Cortex of kidney (tissue), 1 donor: ENCODE data around the gene CNTN5.

Experiments
- DNase-seq: peaks from one replicate; lab custom pipeline; 2025; lab: John Stamatoyannopoulos, UW

The CNTN5 gene

DNA sequence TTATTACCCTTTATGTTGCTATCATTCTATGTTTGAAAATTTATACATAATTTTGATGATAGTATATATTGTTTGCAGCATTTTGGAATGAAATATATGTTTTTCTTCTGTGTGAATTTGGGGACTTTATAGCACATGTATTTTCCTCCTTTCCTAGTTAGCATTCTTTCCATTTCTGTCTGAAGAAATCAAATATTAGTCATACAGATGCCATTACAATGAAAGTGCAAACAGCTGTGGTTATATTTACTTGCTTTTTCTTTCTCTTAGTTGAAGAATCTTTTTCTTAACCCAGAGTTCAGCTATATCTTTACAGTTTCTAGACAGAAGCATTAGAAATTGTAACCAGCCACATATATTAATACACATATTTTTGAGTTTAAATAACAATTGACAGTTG is 913.3 kb downstream of the CNTN5 start:
- DNase-seq = no peak

DNA sequence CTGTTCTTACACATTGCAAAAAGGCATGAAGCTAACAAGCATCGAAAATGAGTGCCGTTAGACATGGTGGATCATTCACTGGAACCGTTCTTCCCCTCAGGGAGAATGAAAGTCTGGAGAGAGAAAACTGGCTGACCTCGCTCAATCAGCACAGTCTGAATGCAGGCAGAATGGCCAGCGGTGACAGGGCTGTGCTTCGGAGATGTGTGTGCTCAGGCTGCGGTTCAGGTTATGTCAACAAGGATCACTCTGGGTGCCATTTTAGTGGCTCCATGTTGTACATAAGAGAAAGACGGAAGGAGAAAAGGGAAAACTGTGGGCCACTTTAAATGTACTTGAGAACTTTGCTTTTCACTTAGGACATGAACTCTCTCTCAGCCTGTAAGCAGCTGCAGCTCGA is 916.6 kb downstream of the CNTN5 start:
- no peak for DNase-seq

DNA sequence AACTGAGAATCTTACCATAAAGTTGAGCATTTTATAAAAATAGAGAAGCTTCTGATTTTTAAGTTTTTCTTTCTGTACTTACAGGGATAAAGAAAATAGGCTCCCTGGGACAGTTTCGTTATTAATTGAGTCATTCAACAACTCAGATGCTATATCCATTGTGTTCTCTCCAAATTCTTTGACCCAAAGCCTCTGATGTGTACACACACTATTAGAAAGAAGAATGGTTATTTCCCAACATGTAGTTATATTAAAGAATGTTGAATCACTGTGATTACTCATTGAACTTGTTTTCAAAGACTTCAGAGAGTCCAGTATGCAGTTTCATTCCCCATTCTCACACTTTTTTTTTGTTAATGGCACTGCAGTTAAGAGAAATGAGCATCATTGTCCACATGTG is 932.1 kb downstream of the CNTN5 start:
- DNase-seq = no peak

DNA sequence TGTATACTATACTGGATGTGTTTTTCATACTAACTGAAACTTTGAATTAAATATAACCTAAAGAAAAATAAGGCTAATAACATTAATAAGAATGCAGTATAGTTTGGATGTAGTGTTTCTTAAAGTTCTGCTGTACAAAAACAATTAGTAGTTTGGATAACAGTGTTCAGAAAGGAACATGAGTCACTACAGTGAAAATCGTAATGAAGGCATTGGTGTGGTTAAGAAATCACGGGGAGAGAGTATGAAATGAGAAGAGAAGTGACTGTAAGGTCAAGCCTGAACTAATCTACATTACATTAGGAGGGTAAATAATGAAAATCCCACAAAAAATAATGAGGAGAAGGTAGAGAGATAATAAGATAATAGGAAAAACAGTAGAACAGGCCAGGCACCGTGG is 939.8 kb downstream of the CNTN5 start:
- no peak for DNase-seq

DNA sequence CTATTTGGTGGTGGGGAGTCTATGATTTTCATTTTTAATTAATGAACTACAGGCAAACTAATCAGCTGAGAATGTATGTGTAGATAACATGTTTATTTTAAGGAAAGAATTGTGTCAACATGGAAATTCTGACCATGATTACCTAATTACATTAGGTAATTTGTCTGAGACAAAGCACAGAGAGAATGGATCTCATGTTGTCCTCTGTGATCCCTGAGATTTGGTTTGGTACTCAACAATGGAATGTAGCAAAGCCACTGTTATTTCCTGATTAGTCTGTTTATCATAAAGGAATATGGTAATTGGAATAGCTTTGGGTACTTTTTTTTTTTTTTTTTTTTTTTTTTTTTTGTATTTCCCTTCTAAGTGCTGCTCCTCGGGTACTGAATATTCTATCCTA is 947.6 kb downstream of the CNTN5 start:
- DNase-seq = no peak

DNA sequence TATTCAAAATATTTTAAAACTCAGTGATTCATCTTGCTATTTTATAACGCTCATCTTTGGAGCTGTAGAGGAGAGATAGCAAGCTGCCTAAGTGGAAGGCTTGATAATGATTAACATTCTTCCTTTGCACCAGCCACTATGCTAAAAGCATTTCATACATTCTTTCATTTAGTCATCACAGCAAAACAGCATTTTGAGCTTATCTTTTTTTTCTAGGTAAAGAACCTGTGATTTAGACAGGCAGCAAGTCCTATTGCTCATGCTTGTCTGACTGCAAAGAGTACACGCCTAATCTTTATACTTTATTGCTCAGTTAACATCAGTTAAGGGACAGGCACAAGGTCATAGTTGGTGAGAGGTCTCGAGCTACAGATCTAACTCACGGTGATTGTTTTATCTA is 953.2 kb downstream of the CNTN5 start:
- no peak for DNase-seq

DNA sequence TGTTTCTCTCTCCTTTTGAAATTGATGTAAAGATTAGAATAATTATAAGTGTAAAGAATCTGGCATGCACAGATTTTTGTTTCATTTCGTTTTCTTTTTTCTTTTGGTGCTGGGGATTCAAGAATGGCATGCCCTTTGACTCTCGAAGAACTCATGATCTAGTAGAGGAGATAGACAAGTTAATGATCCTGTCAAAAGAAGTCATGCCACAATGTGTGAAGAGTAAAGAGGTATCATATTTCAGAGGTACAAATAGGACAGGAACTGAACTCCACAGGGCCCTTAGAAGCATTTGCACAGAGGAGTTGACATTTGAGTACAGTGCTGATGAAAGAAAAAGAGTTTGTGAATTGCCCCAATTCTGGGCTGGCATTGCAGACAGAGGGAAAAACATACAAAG is 958.3 kb downstream of the CNTN5 start:
- DNase-seq = no peak

DNA sequence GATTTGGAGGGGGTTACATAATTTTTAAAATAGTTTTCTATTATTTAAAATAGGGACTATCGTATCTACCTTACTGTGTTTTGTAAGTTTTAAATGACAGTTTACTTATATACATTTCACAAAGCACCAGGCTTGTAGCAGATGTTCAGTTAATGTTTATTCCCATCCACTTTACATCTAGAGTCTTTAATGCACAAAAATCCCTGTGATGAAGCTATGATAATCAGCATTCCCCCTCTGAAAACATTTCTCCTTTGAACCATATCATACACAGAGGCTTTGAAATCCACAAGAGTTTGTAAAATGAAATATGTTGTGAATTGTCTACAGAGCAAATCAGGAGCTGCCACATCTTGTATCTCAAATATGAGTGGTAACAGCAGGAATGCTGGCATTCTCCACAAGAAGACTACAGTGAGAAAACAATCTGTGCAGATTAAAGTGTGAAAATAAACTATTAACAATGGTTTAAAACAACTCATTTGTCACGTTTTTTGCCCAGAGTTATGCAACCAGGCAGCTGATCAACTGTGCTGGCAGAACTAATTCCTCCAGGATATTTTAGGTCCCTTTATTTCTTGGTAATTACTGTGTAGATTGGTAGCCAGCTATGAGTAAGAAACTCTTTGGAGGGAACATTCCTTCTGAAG is 967.2 kb downstream of the CNTN5 start:
- no peak for DNase-seq

DNA sequence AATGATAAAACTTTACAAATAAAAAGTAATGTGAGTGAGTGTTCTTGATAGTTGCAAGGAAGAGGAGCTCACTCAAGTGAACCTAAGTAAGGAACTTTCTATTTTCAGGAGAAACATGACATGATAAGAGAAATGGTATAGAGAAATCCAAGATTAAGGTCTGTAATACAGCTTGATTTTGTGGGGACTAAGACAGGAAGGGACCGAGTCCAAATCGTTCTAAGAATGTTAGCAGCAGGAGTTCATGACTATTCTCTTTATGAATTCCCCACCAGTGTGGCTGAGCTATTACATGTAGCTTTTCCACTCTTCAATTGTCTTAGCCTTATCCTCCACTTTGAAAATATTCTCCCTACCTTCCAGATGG is 967.7 kb downstream of the CNTN5 start:
- no peak for DNase-seq

DNA sequence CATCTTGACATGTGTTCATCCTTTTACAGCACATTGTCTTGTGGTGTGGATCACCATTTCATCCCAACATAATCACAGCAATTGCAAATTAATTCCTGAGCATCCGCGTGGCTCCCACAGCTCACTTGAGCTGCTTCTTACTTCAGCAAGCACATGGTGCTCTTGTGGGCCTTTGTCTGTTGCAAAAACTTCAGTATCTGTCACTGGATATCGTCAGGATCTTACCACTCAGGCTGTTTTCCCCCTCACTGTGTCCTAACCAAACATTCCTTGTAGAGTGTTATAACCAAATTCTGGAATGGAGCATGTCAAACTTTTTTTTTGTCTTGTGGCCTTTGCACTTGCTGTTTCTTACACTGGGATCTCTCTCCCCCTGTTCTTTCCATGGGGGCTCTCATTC is 983.2 kb downstream of the CNTN5 start:
- DNase-seq = no peak

DNA sequence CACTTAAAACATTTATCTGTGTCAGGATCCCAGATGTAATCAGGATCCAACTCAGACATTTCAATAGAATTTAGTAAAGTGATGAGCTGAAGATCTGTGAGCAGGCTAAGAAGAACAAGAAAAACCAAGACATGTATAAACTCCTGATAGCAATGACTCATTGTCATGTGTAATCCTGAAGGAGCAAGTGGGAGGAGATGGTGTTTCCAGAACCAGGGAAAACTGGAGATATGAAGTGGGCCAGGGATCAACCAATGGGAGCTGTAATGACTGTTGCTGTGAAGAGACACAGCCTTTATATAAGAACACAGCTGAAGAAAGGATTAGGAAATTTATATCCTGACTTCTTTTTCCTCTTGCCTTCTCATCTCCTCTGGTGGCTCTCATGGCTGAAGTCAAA is 983.8 kb downstream of the CNTN5 start:
- DNase-seq = no peak

GRCh38 chr11:100008417-100008816 is 987.7 kb downstream of the CNTN5 start:
- DNase-seq = no peak

GRCh38 chr11:100009728-100010127 is 989.0 kb downstream of the CNTN5 start:
- no peak for DNase-seq

DNA sequence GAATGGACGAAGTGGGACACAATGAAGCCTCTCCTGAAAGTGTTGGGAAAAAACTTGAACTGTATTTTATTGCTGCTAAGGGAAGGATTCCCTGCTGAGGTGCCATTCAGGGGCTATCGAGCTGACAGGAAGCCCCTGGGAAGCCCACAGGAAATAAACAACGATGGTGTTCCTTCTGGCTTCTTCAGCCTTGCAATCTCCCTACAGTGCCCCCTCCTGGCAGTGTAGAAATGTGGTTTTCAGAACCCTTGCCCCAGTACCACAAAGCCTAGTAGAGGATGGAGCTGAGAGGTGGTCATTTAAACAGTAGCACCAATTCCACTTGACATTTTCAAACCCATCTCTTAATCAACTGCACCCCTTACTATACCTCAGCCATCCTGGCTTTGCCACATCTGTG is 989.6 kb downstream of the CNTN5 start:
- DNase-seq = no peak

- DNase-seq = no peak
These were observed 990.9 kb downstream of the CNTN5 start for GRCh38 chr11:100011697-100012096.

DNA sequence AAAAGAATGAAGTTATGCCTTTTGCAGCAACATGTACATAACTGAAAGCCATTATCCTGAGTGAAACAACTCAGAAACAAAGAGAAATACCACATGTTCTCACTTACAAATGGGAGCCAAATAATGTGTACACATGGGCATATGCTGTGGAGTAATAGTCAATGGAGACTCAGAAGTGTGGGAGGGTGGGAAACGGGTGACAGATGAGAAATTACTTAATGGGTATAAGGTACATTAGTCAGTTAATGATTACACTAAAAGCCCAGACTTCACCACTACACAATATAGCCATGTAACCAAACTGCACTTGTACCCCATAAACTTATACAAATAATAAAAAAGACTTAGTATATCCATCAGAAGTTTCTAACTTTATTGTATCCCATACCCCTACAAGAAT is 992.3 kb downstream of the CNTN5 start:
- no peak for DNase-seq

- DNase-seq = no peak
These were observed 1011.2 kb downstream of the CNTN5 start for GRCh38 chr11:100031973-100032372.

DNA sequence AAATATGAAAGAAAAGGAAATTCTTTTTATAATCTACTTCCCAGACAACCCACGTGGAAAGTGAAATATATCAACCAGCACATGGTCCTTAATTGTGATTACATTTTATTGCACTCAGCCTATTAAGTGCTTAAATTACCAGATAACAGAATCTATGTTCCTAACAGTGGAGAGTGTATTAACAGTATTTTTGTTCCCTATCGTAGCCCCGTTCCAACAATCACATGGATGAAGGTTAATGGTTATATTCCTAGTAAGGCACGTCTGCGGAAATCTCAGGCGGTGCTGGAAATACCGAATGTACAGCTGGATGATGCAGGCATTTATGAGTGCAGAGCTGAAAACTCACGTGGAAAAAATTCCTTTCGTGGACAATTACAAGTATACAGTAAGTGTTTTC is 1040.3 kb downstream of the CNTN5 start:
- no peak for DNase-seq

- no peak for DNase-seq
These were observed 1045.7 kb downstream of the CNTN5 start for GRCh38 chr11:100066399-100066798.

DNA sequence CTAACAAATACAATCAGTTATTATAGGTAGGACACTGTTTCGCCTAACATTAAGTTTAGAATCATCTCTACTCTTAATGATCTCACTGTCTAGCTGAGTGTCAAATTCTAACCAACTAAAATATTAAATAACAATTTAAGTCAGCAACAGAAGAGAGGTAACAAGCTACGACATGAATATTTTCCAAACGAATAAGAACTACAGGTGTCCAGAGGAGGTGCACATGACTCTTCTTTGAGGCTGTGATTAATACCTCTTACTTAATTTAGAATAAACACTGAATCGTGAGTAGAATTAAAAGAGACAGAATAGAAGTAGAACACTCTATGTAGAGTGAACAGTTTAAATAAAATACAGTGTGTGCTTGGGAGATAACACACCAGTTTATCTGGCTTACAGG is 1047.4 kb downstream of the CNTN5 start:
- no peak for DNase-seq

DNA sequence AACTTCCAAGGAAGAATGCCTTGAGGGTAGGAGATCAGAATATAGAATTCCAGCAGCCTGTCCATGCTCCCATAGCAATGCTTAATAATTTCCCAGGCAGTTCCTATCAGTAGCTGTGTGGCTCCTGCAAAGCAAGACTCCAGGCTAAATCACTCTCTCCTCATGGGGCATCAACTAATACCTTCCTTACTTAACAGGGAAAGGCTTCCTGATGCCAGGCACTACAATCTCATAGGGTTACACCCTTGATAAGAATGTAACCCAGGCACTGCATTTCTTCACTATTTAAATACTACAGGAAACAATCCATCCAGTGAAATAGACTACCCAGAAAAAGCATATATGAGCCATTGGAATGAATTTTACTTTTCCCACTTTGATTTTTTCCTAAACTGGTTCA is 1051.4 kb downstream of the CNTN5 start:
- DNase-seq = no peak

- DNase-seq = no peak
These were observed 1059.6 kb downstream of the CNTN5 start for GRCh38 chr11:100080381-100080780.

DNA sequence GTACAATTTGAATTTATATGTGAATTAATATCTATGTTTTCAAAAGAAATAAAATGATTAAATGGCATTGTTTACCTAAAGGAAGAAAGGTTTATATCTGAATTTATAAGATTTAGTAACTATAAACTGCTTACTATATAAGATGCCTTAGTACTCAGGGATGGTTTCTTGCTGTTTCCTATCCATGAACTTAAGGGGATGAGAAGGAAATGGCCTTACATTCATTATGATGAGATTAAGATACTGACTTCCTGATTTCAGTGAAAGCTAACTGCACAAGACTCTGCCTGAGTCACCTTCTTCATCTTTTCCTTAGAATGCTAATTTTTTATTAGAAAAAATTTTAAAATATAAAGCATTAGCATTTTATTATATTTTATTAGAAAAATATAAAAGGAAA is 1060.1 kb downstream of the CNTN5 start:
- DNase-seq = no peak

DNA sequence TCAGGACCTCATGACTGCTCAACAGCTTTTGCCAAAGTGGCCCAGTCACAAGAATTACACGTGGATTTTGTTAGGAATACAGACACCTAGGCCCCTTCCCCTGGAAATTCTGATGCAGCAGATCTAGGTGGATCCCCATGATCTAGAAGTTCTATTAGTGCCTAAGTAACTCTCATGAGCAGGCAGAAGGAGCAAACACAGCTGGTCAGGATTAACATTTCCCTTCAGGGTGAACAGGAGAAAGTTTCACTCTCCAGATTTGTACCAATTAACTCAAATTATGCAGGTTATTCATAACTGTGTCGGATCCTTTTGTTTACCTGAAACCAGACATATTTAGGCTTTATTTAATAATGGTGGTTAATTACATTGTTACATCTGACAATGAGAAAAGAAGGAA is 1072.9 kb downstream of the CNTN5 start:
- DNase-seq = no peak
